ACHN (cell line): ENCODE measurements around the gene NPAS3.

ENCODE experiments used
- DNase-seq: peaks from one replicate; pipeline ENCODE4 v3.0.0-alpha.2; 2015
- in situ Hi-C: cut with HindIII; loops from 2 replicates; pipeline ENCODE4 v1.10.0; 2017; ENCODE audit warnings: low sequenced_read_pairs, low pct_ligation_motif_present, low pct_unique_long_range_greater_than_20kb

NPAS3 gene

GRCh38 chr14:33120341-33120740, 181.7 kb downstream of the NPAS3 start:
- in situ Hi-C loops = no loop called here
- peak; percentile 18 for DNase-seq

- in situ Hi-C loops = no loop called here
- DNase-seq = no peak
Observed at GRCh38 chr14:33120966-33121365, 182.3 kb downstream of the NPAS3 start.

- no peak for DNase-seq
- in situ Hi-C loops = no loop called here
Observed at GRCh38 chr14:33123281-33123680, 184.6 kb downstream of the NPAS3 start.

GRCh38 chr14:33126433-33126832, 187.8 kb downstream of the NPAS3 start:
- in situ Hi-C loops = no loop called here
- no peak for DNase-seq

GRCh38 chr14:33127531-33127930, 188.9 kb downstream of the NPAS3 start:
- no peak for DNase-seq

GRCh38 chr14:33131801-33132200, 193.1 kb downstream of the NPAS3 start:
- in situ Hi-C loops = no loop called here
- DNase-seq = no peak

More at GRCh38 chr14:33127531-33127930, 188.9 kb downstream of the NPAS3 start:
- in situ Hi-C loops = no loop called here

GRCh38 chr14:33134162-33134561, 195.5 kb downstream of the NPAS3 start:
- in situ Hi-C loops = no loop called here
- DNase-seq = no peak

- no peak for DNase-seq
- in situ Hi-C loops = no loop called here
Observed at GRCh38 chr14:33134975-33135374, 196.3 kb downstream of the NPAS3 start.

- in situ Hi-C loops = no loop called here
Observed at GRCh38 chr14:33150666-33151428, 212.2 kb downstream of the NPAS3 start.

GRCh38 chr14:33163109-33163508, 224.4 kb downstream of the NPAS3 start:
- in situ Hi-C loops = no loop called here
- DNase-seq = no peak

More at GRCh38 chr14:33150666-33151428, 212.2 kb downstream of the NPAS3 start:
- no peak for DNase-seq

- in situ Hi-C loops = no loop called here
Observed at GRCh38 chr14:33163600-33163999, 224.9 kb downstream of the NPAS3 start.

GRCh38 chr14:33165144-33165925, 226.7 kb downstream of the NPAS3 start:
- no peak for DNase-seq
- in situ Hi-C loops = no loop called here

More at GRCh38 chr14:33163600-33163999, 224.9 kb downstream of the NPAS3 start:
- no peak for DNase-seq

- in situ Hi-C loops = no loop called here
- DNase-seq = no peak
Observed at GRCh38 chr14:33165926-33166289, 227.2 kb downstream of the NPAS3 start.

GRCh38 chr14:33175951-33176350, 237.3 kb downstream of the NPAS3 start:
- in situ Hi-C loops = no loop called here
- no peak for DNase-seq

- no peak for DNase-seq
- in situ Hi-C loops = no loop called here
Observed at GRCh38 chr14:33184587-33184986, 245.9 kb downstream of the NPAS3 start.

GRCh38 chr14:33186656-33187055, 248.0 kb downstream of the NPAS3 start:
- no peak for DNase-seq
- in situ Hi-C loops = no loop called here

GRCh38 chr14:33188880-33189279, 250.2 kb downstream of the NPAS3 start:
- no peak for DNase-seq
- in situ Hi-C loops = no loop called here

- in situ Hi-C loops = no loop called here
- DNase-seq = no peak
Observed at GRCh38 chr14:33191855-33192254, 253.2 kb downstream of the NPAS3 start.

GRCh38 chr14:33194551-33194950, 255.9 kb downstream of the NPAS3 start:
- in situ Hi-C loops = no loop called here

GRCh38 chr14:33198684-33199083, 260.0 kb downstream of the NPAS3 start:
- no peak for DNase-seq
- in situ Hi-C loops = no loop called here

More at GRCh38 chr14:33194551-33194950, 255.9 kb downstream of the NPAS3 start:
- DNase-seq = no peak
